ENCODE data around the gene ZNF33B. TPM values are rescaled to one million over a fixed set of nuclear protein-coding genes. Genes with fewer than 3 reads are reported as not detected.

Gene ZNF33B
- 3.5 and 4.5 TPM in 2 replicates for total RNA-seq (ENCODE audit: low replicate concordance)

GRCh38 chr10:42638055-42638820, at the start of gene ZNF33B:
Gene ZNF33B, minus strand, starts transcription at chr10:42638570. Its CDS starts 1,642 bp downstream, at chr10:42636928.

Other genes with a start within 250 kb of the ZNF33B start
- 15.3 and 19.0 TPM in 2 replicates for gene BMS1, start 144.2 kb upstream of the ZNF33B start, total RNA-seq (ENCODE audit: low replicate concordance)